Kidney (tissue), 14 donors: ENCODE data around the gene HSPA12A. TPM values are rescaled to one million over a fixed set of nuclear protein-coding genes. Genes with fewer than 3 reads are reported as not detected.

Source experiments
- DNase-seq, 5 donors: peaks; one replicate each; pipeline ENCODE4 v3.0.0-alpha.2; 2013 to 2020
- FAIRE-seq: peaks from 2 replicates; lab custom pipeline; 2012; peaks lifted over from hg19 to GRCh38; lab: Jason Lieb, UNC
- H3K27ac ChIP-seq, 2 donors: one replicate each; pipeline ENCODE4 v1.7.0; 2013; ENCODE audit warnings: low read depth in 2 of 2, low read length in 2 of 2, inconsistent platforms in 1 of 2
- H3K27me3 ChIP-seq: one replicate; pipeline ENCODE4 v1.7.1; 2013; ENCODE audit warnings: low read length, inconsistent platforms; ENCODE audit not compliant: control insufficient read depth, insufficient read depth
- H3K36me3 ChIP-seq, 3 donors: one replicate each; pipeline versions ENCODE4 v1.7.0 to v1.7.1; 2013; ENCODE audit warnings: low read length in 3 of 3, control low read depth in 1 of 3, inconsistent platforms in 1 of 3; ENCODE audit not compliant: insufficient read depth in 3 of 3, control insufficient read depth in 2 of 3
- H3K4me1 ChIP-seq, 3 donors: one replicate each; pipeline versions ENCODE4 v1.7.0 to v1.7.1; 2013; ENCODE audit warnings: low read length in 3 of 3, inconsistent platforms in 1 of 3, low read depth in 1 of 3; ENCODE audit not compliant: control insufficient read depth in 2 of 3, insufficient read depth in 2 of 3
- H3K4me3 ChIP-seq, 3 donors: one replicate each; pipeline versions ENCODE4 v1.7.0 to v1.8.1; 2013; ENCODE audit warnings: low read length in 3 of 3, control low read depth in 1 of 3, inconsistent platforms in 1 of 3
- H3K9ac ChIP-seq, 3 donors: one replicate each; pipeline versions ENCODE4 v1.7.0 to v1.7.1; 2013; ENCODE audit warnings: low read length in 3 of 3, control low read depth in 1 of 3, inconsistent platforms in 1 of 3
- H3K9me3 ChIP-seq, 3 donors: one replicate each; pipeline versions ENCODE4 v1.7.0 to v1.7.1; 2013; ENCODE audit warnings: low read length in 3 of 3, control low read depth in 1 of 3, inconsistent platforms in 1 of 3; ENCODE audit not compliant: control insufficient read depth in 2 of 3, insufficient read depth in 1 of 3
- intact Hi-C: fragments of 100-400 bp; cut with DNase I; formaldehyde crosslinking; loops from one replicate; pipeline ENCODE4 v1.11.1; 2022
- polyA plus RNA-seq: library from polyadenylated mRNA; stranded (reverse); fragments of 350-450 nt; fragmentation: Illumina TruSeq; extraction: RNeasy Lipid Tissue Mini Kit (QIAGEN cat#74804); gene quantifications from one replicate; pipeline ENCODE4 v1.2.3, GENCODE V29; 2014; ENCODE audit warnings: low read depth, low replicate concordance; ENCODE audit not compliant: insufficient read depth
- total RNA-seq: library from RNA; stranded (reverse); fragmentation: NEBNext Ultra II Directional; extraction: Animal tissue kit (Norgen Biotek cat#: 25700); gene quantifications from one replicate; pipeline ENCODE4 v1.2.1, GENCODE V29; 2021
- TF ChIP-seq, protein P1 (sequence below): IDR thresholded peaks from 3 replicates; pipeline ENCODE4 v1.5.1; 2012; ENCODE audit warnings: mild to moderate bottlenecking, moderate library complexity, borderline replicate concordance; ENCODE audit not compliant: insufficient read depth; ENCODE audit errors: extremely low read depth
- donor health status: control.
- donor health status: control.
- donor health status: control.
- donor health status: control.
- donor health status: control.
- donor health status: DM: yes; HTN: yes; CAD: no.
- donor health status: Normal renal cell carcinoma (clear cell type).

The HSPA12A gene
- total and polyA plus RNA-seq, 2 donors from 2014 or later, result 18.9 to 33.5 TPM

DNA sequence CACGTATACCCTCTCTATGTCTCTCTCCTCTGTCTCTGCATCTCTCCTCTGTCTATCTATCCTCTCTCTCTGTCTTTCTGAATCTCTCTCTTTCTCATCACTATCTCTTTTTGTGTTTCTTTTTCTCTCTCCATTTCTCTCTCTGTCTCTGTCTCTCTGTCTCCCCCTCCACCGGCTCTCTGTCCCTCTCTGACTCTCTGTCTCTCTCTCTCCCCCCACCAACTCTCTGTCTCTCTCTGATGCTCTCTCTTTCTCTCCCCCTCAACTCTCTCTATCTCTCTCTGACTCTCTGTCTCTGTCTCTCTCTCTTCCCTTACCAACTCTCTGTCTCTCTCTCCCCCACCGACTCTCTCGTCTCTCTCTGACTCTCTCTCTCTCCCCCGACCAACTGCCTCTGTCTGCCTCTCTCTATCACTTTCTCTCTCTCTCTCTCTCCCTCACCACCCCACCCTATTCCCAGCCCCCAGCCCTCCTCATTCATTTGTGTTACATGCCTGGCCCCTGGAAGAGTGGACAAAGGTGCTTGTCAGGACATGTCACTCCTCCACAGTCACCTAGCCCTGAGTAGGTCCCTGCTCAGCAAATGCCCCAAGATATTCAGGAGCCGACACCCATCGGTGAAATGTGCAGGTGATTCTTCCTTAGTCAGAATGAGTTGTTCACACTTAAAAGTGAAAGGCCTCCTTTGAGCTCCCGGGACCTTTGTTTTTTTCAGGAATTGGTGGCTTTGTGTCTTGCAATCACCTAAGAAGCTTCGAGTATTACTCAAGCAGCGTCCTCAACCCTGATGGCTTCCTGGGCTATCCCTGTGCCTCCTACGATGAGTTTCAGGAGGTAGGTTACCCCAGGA is 108.0 kb downstream of the HSPA12A start:
- H3K9ac ChIP-seq, result no peak overlapping the region
- H3K4me1 ChIP-seq, result no peaks in the 10 kb centered on the region
- no peak for FAIRE-seq
- intact Hi-C loops, result no loop called here
- TF ChIP-seq, protein P1, sequence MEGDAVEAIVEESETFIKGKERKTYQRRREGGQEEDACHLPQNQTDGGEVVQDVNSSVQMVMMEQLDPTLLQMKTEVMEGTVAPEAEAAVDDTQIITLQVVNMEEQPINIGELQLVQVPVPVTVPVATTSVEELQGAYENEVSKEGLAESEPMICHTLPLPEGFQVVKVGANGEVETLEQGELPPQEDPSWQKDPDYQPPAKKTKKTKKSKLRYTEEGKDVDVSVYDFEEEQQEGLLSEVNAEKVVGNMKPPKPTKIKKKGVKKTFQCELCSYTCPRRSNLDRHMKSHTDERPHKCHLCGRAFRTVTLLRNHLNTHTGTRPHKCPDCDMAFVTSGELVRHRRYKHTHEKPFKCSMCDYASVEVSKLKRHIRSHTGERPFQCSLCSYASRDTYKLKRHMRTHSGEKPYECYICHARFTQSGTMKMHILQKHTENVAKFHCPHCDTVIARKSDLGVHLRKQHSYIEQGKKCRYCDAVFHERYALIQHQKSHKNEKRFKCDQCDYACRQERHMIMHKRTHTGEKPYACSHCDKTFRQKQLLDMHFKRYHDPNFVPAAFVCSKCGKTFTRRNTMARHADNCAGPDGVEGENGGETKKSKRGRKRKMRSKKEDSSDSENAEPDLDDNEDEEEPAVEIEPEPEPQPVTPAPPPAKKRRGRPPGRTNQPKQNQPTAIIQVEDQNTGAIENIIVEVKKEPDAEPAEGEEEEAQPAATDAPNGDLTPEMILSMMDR, result no peak
- no peaks in the 10 kb centered on the region for H3K27me3 ChIP-seq
- H3K36me3 ChIP-seq, result no peaks in the 10 kb centered on the region
- H3K4me3 ChIP-seq, result no peak overlapping the region
- no peaks in the 10 kb centered on the region for H3K9me3 ChIP-seq
- no peak overlapping the region for H3K27ac ChIP-seq
- no peak for DNase-seq

DNA sequence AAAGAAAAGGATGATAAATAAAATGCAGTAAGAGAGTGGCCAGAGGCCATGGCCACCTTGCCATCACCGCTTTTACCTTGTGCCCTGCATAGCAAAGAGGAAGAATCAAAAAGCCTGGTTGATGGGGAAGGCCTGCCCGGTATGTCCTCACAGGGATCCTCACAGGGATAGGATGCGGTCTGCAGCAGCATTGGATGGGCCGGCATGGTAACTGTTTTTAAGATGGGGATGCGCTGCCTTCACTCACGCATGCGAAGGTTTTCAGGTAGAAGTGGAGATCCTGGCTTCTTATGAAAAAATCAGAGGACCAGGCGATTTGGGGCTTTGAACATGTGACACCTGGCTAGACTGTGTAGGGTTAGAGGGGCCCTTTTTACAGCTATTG is 109.2 kb downstream of the HSPA12A start:
- FAIRE-seq (no peak), DNase-seq (no peak)
- no peaks in the 10 kb centered on the region for H3K9me3 ChIP-seq
- no peaks in the 10 kb centered on the region for H3K27me3 ChIP-seq
- no peak overlapping the region for H3K9ac ChIP-seq
- intact Hi-C loops, result no loop called here
- no peaks in the 10 kb centered on the region for H3K36me3 ChIP-seq
- no peak overlapping the region for H3K4me3 ChIP-seq
- H3K4me1 ChIP-seq, result no peaks in the 10 kb centered on the region
- H3K27ac ChIP-seq, result no peak overlapping the region
- TF ChIP-seq, protein P1, result no peak

GRCh38 chr10:116632596-116633215 is 109.7 kb downstream of the HSPA12A start:
- no peaks in the 10 kb centered on the region for H3K4me1 ChIP-seq
- no peaks in the 10 kb centered on the region for H3K9me3 ChIP-seq
- intact Hi-C loops, result no loop called here
- TF ChIP-seq, protein P1, result no peak
- no peak overlapping the region for H3K9ac ChIP-seq
- no peak overlapping the region for H3K27ac ChIP-seq
- FAIRE-seq (no peak), DNase-seq (no peak)
- no peak overlapping the region for H3K4me3 ChIP-seq
- no peaks in the 10 kb centered on the region for H3K36me3 ChIP-seq
- no peaks in the 10 kb centered on the region for H3K27me3 ChIP-seq
